Heart right ventricle (tissue), 16 donors: ENCODE results near the gene ACSM6. TPM values are rescaled to one million over a fixed set of nuclear protein-coding genes. Genes with fewer than 3 reads are reported as not detected.

Experiments
- ATAC-seq, 8 donors: fragments of 200-7000 bp; cut with Tn5 transposase; one replicate each; pipeline ENCODE4 v1.9.1; 2020; ENCODE audit warnings: mild to moderate bottlenecking in 8 of 8, moderate library complexity in 8 of 8, moderate number of reproducible peaks in 1 of 8
- DNase-seq, 2 donors: peaks; one replicate each; pipeline ENCODE4 v3.0.0-alpha.2; 2020
- H3K27ac ChIP-seq, 10 donors: fragments of 200-600 bp; sonication (generic) in 2 of 10; one replicate each; pipeline versions ENCODE4 v1.5.0 to v1.8.0; 2020 to 2022; ENCODE audit warnings: mild to moderate bottlenecking in 3 of 10
- H3K27me3 ChIP-seq, 7 donors: fragments of 200-600 bp; one replicate each; pipeline ENCODE4 v1.8.0; 2021 to 2022; ENCODE audit warnings: mild to moderate bottlenecking in 2 of 7
- H3K36me3 ChIP-seq, 9 donors: fragments of 200-600 bp; sonication (generic) in 1 of 9; one replicate each; pipeline versions ENCODE4 v1.5.0 to v1.8.0; 2020 to 2022; ENCODE audit warnings: mild to moderate bottlenecking in 2 of 9
- H3K4me1 ChIP-seq, 9 donors: fragments of 200-600 bp; sonication (generic) in 1 of 9; one replicate each; pipeline versions ENCODE4 v1.5.0 to v1.8.0; 2020 to 2022; ENCODE audit warnings: mild to moderate bottlenecking in 4 of 9
- H3K4me3 ChIP-seq, 10 donors: fragments of 200-600 bp; sonication (generic) in 2 of 10; one replicate each; pipeline versions ENCODE4 v1.5.0 to v1.8.0; 2020 to 2022; ENCODE audit warnings: mild to moderate bottlenecking in 7 of 10, moderate library complexity in 2 of 10
- H3K9me3 ChIP-seq, 11 donors: fragments of 200-600 bp in 10 of 11; sonication (generic) in 2 of 11; one replicate each; pipeline versions ENCODE4 v1.5.0 to v1.8.0; 2013 to 2022; ENCODE audit warnings: mild to moderate bottlenecking in 2 of 11, control low read depth in 1 of 11, moderate library complexity in 1 of 11
- WGBS, 2 donors: extraction: QIAGEN DNeasy Blood & Tissue Kit; methylation state at CpG; one replicate each; pipeline ENCODE4 v1.1.7; 2013; ENCODE audit warnings: inconsistent platforms in 1 of 2; 5-methylcytosine and 5-hydroxymethylcytosine counted together
- intact Hi-C, 10 donors: fragments of 100-400 bp; cut with DNase I; formaldehyde crosslinking; loops; one replicate each; pipeline versions ENCODE4 v1.11.1 to v1.14.2; 2022
- polyA plus RNA-seq, 2 donors: library from polyadenylated mRNA; stranded (reverse); fragments of 200-250 nt; gene quantifications; one replicate each; pipeline ENCODE4 v1.2.3, GENCODE V29; 2013
- total RNA-seq, 10 donors: library from RNA; stranded (reverse); fragmentation: NEBNext Ultra II Directional in 3 of 10; extraction: Animal tissue kit (Norgen Biotek cat#: 25700) in 3 of 10; gene quantifications; one replicate each; pipeline versions ENCODE4 v1.2.1 to v1.2.4, GENCODE V29; 2021 to 2023
- TF ChIP-seq, protein P1 (sequence below), 9 donors: fragments of 200-600 bp; sonication (generic) in 2 of 9; IDR thresholded peaks; one replicate each; pipeline versions ENCODE4 v1.5.0 to v1.8.0; 2021 to 2022; ENCODE audit warnings: antibody characterized with exemption in 9 of 9, mild to moderate bottlenecking in 5 of 9, moderate library complexity in 1 of 9
- donor health status: Arrhythmogenic right ventricular cardiomyopathy.
- donor health status: ischemic (EF 13 %, LVEDD 7.1; RV severe dilation, severe dysfunction).
- donor health status: healthy with polysubstance abuse.
- donor health status: DM: no; HTN: yes; CAD: no.
- donor health status: DM: no; HTN: no; CAD: no.
- donor health status: ischemic (EF 25% LVEDD 6.9; RV normal size, moderate dysfunction).
- donor health status: ischemic (EF 25% LVEDD 5.7; RV mildly dilated, moderate dysfunction).
- donor health status: healthy.
- donor health status: DM: yes; HTN: yes; CAD: no.
- donor health status: Ischemic cardiomyopathy.
- donor health status: ischemic (EF 35%, LVEDD 5.7; RV mildly dilated, moderate dysfunction).
- donor health status: nonischemic (EF 11% LVEDD 7.7; RV severe dilation, severe dysfunction).
- donor health status: DM: yes; HTN: yes; CAD: no.
- donor health status: PGD.
- donor health status: ischemic (EF 29% LVEDD 5.4; RV normal size, mild dysfunction).
- donor health status: nonischemic (EF 23%, LVEDD 6.1; RV moderate dilation, normal function).

The ACSM6 gene
- total and polyA plus RNA-seq, 12 donors: not detected

DNA sequence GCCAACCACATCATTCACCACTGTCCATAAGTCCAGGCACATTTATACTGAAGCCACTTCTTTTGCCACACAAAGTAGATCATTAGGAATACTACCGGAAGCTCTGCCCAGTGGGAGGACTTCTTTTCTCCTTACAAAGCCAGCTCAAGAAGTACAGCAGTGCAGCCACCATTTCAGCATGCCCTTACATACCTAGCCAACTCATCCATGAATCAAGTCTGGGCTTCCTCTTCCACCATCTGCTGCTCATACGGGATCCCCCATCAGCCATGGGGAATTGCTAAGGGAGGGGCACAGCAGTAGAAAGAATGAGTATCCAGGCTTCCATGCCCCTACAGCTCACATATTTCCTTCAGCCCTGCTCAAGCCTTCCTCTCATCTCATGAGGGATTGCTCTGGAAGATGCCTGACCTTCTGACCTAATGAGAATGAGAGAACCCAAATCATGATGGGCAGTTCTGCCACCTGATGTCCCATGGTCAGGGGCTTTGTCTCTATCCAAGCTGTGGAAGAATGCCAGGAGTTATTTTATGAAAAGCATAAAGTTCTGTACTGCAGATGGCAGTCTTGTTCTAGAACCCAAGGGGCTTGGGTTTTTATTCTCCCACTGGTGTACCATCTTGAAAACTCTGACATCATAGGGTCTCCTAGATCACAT, 39.5 kb downstream of the ACSM6 start:
- Histone ChIP-seq H3K4me3 (no peak overlapping the region), H3K9me3 (no peaks in the 10 kb centered on the region), H3K27me3 (no peaks in the 10 kb centered on the region), H3K27ac (no peak overlapping the region), H3K4me1 (peaks cover 0 to 17% (median 0%) of the 10 kb centered on the region in 9 donors), H3K36me3 (peaks cover 0 to 66% (median 42%) of the 10 kb centered on the region in 9 donors)
- WGBS, 2 donors: 86 to 92% methylated on average over 2 of the region's 2 CpGs
- no peak for ATAC-seq
- DNase-seq: no peak
- intact Hi-C loops: loop anchor here in 1 of 10 donors (10.0 kb wide), 1 partner anchor 49 kb away; no protein-coding TSS in a partner anchor
- TF ChIP-seq, protein P1, sequence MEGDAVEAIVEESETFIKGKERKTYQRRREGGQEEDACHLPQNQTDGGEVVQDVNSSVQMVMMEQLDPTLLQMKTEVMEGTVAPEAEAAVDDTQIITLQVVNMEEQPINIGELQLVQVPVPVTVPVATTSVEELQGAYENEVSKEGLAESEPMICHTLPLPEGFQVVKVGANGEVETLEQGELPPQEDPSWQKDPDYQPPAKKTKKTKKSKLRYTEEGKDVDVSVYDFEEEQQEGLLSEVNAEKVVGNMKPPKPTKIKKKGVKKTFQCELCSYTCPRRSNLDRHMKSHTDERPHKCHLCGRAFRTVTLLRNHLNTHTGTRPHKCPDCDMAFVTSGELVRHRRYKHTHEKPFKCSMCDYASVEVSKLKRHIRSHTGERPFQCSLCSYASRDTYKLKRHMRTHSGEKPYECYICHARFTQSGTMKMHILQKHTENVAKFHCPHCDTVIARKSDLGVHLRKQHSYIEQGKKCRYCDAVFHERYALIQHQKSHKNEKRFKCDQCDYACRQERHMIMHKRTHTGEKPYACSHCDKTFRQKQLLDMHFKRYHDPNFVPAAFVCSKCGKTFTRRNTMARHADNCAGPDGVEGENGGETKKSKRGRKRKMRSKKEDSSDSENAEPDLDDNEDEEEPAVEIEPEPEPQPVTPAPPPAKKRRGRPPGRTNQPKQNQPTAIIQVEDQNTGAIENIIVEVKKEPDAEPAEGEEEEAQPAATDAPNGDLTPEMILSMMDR (IDR thresholded peaks at IDR 0.05): no peak

DNA sequence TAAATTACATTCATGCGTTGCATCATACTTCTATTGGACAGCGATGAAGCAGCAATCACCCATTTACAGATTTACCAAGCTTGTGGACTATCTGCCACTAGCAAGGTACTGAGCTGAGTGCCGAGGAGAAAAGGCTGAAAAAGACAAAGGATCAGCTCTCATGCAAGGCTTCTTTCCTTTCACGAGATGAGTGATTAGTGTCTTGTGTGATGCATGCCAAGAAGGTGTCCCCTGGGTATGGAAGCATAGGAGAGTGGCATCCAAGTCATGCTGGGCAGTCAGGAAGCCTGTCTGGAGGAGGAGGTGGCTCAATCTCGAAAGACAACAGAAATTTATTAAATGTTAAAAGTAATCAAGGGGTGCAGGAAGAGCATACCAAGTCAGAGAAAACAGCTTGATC, 40.9 kb downstream of the ACSM6 start:
- intact Hi-C loops: loop anchor here in 1 of 10 donors (5.0 to 10.0 kb wide), 2 partner anchors 50 to 127 kb away; no protein-coding TSS in a partner anchor
- H3K27ac ChIP-seq: no peak overlapping the region
- H3K4me1 ChIP-seq: peaks cover 0 to 17% (median 0%) of the 10 kb centered on the region in 9 donors
- WGBS, 2 donors: 77 to 80% methylated on average over 5 of the region's 5 CpGs
- H3K4me3 ChIP-seq: no peak overlapping the region
- no peaks in the 10 kb centered on the region for H3K27me3 ChIP-seq
- ATAC-seq (no peak), DNase-seq (no peak)
- TF ChIP-seq, protein P1 (IDR thresholded peaks at IDR 0.05): no peak
- peaks cover 0 to 80% (median 45%) of the 10 kb centered on the region in 9 donors for H3K36me3 ChIP-seq
- H3K9me3 ChIP-seq: peaks cover 0 to 1% (median 0%) of the 10 kb centered on the region in 11 donors

DNA sequence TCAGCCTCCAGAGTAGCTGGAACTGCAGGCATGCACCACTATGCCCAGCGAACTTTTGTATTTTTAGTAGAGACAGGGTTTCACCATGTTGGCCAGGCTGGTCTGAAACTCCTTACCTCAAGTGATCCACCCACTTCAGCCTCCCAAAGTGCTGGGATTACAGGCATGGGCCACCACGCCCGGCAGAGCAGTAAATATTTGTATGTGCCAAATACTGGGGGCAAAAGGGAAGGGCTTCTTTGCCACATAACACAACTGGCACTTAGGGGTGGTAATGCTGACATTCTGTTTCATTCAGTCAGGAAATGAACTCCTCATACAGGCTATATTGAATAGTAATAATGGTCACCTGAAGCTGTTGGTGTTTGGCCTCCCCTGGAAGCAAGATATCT, 41.6 kb downstream of the ACSM6 start:
- peaks cover 0 to 88% (median 53%) of the 10 kb centered on the region in 9 donors for H3K36me3 ChIP-seq

More for the DNA sequence above, 41.6 kb downstream of the ACSM6 start:
- 75 to 88% methylated on average over 3 of the region's 3 CpGs for WGBS, 2 donors
- H3K4me3 ChIP-seq: no peak overlapping the region
- ATAC-seq (no peak), DNase-seq (no peak)
- peaks cover 0 to 5% (median 0%) of the 10 kb centered on the region in 11 donors for H3K9me3 ChIP-seq
- H3K4me1 ChIP-seq: peaks cover 0 to 16% (median 0%) of the 10 kb centered on the region in 9 donors
- H3K27me3 ChIP-seq: no peaks in the 10 kb centered on the region
- intact Hi-C loops: loop anchor here in 1 of 10 donors (5.0 to 10.0 kb wide), 2 partner anchors 51 to 127 kb away; no protein-coding TSS in a partner anchor
- peak overlapping the region in 1 of 10 donors; percentile 21 for H3K27ac ChIP-seq
- TF ChIP-seq, protein P1 (IDR thresholded peaks at IDR 0.05): no peak
